GM12892 (cell line): ENCODE measurements around the gene IL1RAP. TPM values are rescaled to one million over a fixed set of nuclear protein-coding genes. Genes with fewer than 3 reads are reported as not detected.
"Not testable (repeated sequence)": the region's sequence is repeated elsewhere in the genome, so short reads cannot be mapped to it uniquely, and the experiment has no call there.

ENCODE experiments used
- DNase-seq: peaks from one replicate; pipeline ENCODE4 v3.0.0; 2011; ENCODE audit not compliant: insufficient read length
- FAIRE-seq: peaks from 2 replicates; lab custom pipeline; 2011; peaks lifted over from hg19 to GRCh38; lab: Jason Lieb, UNC
- POLR2A ChIP-seq: IDR thresholded peaks from 2 replicates; pipeline ENCODE4 v1.6.1; 2011; ENCODE audit warnings: low read depth, low read length, control low read depth
- POLR2AphosphoS5 ChIP-seq: IDR thresholded peaks from 2 replicates; pipeline ENCODE4 v1.6.1; 2011; ENCODE audit warnings: low read depth, low read length, control low read depth
- TAF1 ChIP-seq: IDR thresholded peaks from 2 replicates; pipeline ENCODE4 v1.6.1; 2011; ENCODE audit warnings: low read depth, mild to moderate bottlenecking, control low read depth, low read length, borderline replicate concordance
- polyA plus RNA-seq: library from polyadenylated mRNA; unstranded; fragments of >200 nt; gene quantifications from one replicate; pipeline ENCODE4 v1.2.1, GENCODE V29; 2012; ENCODE audit warnings: missing spikeins, inconsistent platforms; ENCODE audit not compliant: missing spikeins

IL1RAP gene
- polyA plus RNA-seq = 0.66 TPM

DNA sequence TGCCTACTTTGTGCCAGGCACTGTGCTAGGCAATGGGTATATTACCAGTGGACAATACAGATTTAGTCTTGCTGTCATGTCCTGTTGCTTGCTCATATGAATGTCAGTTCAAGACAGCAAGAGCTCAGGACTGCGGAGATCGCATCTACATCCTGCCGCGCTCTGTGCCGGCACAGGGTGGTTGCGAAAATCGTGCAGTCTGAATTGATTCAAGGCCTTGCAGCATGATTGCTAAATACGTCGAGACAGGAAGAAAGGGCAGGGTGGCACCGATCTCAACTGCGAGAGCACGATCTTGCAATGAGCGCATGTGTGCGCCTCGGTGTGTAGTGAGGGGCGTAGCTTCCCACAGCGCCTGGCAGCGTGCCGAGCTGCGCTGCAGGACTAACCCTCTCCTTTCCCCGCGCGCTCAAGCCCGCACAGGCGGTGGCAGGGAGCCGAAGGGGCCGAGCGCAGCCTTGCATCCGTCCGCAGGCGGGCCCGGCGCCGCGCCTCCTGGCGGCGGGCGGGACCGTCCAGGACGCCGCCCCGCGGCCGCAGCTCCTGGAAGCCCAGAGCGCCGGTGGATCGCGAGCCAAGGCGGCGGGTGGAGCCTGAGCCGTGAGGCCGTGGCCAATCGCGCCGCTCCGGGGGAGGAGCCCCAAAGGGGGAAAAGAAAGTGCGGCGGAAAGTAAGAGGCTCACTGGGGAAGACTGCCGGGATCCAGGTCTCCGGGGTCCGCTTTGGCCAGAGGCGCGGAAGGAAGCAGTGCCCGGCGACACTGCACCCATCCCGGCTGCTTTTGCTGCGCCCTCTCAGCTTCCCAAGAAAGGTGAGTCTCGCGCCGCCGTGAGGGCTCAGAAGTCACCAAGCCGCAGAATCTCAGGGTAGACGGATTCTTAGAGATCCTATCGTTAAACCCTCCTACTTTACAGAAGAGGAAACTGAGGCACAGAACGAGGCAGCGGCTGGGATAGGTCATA is at the start of gene IL1RAP:
TSS of gene IL1RAP (plus strand) at position 677 of the 962 bp plus-strand sequence. CDS start 50,205 bp downstream, outside the sequence.
- DNase-seq (peak; percentile 82), FAIRE-seq (peak; percentile 97)
- TF ChIP-seq POLR2AphosphoS5 (no peak), POLR2A (peak; percentile 20; the same call in 1 of the 2 replicates)

GRCh38 chr3:190467922-190468321 is 46.0 kb upstream of the IL1RAP start:
- no peak for FAIRE-seq
- TF ChIP-seq POLR2A (no peak), TAF1 (no peak), POLR2AphosphoS5 (no peak)
- DNase-seq = no peak

GRCh38 chr3:190473261-190473660 is 40.6 kb upstream of the IL1RAP start:
- FAIRE-seq, DNase-seq: not testable (repeated sequence)

GRCh38 chr3:190481779-190482178 is 32.1 kb upstream of the IL1RAP start:
- no peak for DNase-seq
- no peak for FAIRE-seq
- no peak for TF ChIP-seq POLR2AphosphoS5
- no peak for TF ChIP-seq TAF1

- FAIRE-seq (no peak), DNase-seq (no peak)
- TF ChIP-seq TAF1 (no peak), POLR2A (no peak), POLR2AphosphoS5 (no peak)
These were observed 27.9 kb upstream of the IL1RAP start for GRCh38 chr3:190485830-190486532.

DNA sequence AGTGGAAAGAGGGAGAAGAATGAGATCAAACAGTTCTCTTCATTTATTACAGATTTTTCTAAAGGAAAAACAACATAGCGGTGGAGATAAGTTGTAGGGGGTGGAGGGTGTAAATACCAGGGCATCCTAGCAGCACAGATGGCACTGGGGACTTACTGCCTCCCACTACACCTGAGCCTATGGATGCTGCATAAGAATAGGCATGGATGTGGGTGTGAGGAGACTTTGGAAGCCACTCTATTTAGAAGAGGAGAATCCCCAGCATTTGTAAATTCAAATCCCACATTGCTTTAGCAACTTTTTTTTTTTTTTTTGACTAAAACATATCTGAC is 27.4 kb upstream of the IL1RAP start:
- TF ChIP-seq POLR2AphosphoS5 (no peak), POLR2A (no peak)
- FAIRE-seq (no peak), DNase-seq (no peak)

DNA sequence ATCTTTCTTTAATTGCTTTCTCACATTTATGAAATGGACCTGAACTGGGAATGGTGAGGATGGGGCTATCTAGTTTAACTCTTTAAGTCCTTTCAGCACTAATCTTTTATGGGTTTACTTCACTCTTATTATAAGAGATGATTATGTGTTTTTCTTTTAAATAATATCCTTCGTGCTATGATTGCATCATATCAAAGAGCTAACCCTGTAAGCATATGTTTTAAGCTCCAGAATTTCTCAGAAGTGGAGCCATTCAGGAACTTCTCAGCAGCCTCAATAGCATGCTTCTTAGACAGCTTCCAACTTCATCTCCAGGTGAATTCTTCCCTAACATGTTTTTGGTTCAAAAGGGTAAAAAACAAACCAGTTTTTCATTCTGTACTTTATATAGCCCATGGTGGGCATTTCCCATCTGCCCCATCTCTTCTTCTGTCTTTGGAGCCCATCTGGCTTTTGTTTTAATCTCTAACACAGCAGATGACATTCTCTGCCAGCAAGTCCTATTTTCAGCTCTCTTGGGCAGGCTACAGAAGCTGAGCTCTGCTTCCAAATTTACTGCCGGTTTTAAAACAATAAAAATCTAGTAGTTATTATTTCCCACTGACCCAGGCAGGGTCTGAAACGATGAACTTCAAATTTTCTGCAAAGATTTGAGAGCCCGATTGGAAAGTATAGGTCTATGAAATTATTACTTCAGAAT is 26.8 kb upstream of the IL1RAP start:
- no peak for TF ChIP-seq POLR2A
- TF ChIP-seq POLR2AphosphoS5 = no peak
- no peak for TF ChIP-seq TAF1
- no peak for FAIRE-seq

GRCh38 chr3:190491533-190492054 is 22.3 kb upstream of the IL1RAP start:
- DNase-seq (no peak), FAIRE-seq (peak; percentile 71)
- TF ChIP-seq POLR2A (no peak), TAF1 (no peak), POLR2AphosphoS5 (no peak)

More for the DNA sequence above, 26.8 kb upstream of the IL1RAP start:
- no peak for DNase-seq

DNA sequence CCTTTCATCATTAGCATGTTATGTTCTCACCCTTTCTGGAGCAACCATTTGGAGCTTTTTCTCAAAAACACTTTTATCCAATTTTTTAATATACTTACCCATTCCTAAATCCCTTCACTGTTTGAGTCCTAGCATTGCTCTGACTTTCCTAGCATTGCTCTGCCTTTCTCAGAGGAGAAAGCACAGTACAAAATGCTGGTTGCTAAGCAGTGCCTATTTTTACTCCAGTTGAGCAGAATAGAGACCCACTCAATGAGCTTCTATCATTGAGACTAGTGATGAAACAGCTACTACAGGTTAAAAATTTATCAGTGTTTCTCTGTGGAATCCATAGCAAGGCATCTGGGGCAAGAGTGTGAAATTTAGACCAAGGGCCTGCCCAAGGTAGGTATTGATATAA is 21.8 kb upstream of the IL1RAP start:
- FAIRE-seq (no peak), DNase-seq (no peak)
- no peak for TF ChIP-seq POLR2AphosphoS5
- TF ChIP-seq POLR2A = no peak
- TF ChIP-seq TAF1 = no peak

DNA sequence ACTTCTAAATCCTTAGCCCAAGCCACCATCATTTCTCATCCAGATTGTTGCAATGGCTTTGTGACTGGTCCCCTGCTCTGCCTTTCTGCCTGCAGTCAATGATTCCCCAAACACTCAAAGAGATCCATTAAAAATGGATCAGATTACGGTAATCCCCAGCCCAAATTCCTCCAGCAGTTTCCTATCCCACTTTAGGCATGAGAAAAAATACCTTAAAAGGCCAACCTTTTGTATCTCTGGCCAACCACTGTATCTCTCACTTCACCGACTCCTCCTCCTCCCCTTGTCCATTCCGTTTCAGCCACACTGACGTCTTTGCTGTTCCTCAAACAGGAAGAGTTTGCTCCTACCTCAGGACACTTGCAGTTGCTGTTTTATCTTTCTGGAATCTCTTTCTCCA is 20.9 kb upstream of the IL1RAP start:
- TF ChIP-seq TAF1 (no peak), POLR2AphosphoS5 (no peak), POLR2A (no peak)
- no peak for DNase-seq
- FAIRE-seq = no peak

GRCh38 chr3:190494907-190495306 is 19.0 kb upstream of the IL1RAP start:
- no peak for DNase-seq
- FAIRE-seq = no peak
- TF ChIP-seq POLR2A = no peak
- no peak for TF ChIP-seq TAF1
- TF ChIP-seq POLR2AphosphoS5 = no peak
